T-cell (primary cell): ENCODE measurements around the gene HELZ2. TPM values are rescaled to one million over a fixed set of nuclear protein-coding genes. Genes with fewer than 3 reads are reported as not detected.
A peak's percentile ranks its signal among the peaks of the same experiment; 100 is the strongest.

Experiments used
- ATAC-seq, 4 experiments: fragments of 200-7000 bp in 3 of 4; fragments of 150-1000 bp in 1 of 4; cut with Tn5 transposase; replicated peaks in 1 of 4; 1 replicate in 3 of 4; 2 replicates in 1 of 4; pipeline ENCODE4 v1.10.0; 2021; ENCODE audit warnings: moderate library complexity in 3 of 4, mild to moderate bottlenecking in 2 of 4, moderate number of reproducible peaks in 1 of 4
- CTCF ChIA-PET, 2 donors: fragments of 300-600 bp; sonication (Branson Sonifier 250); formaldehyde crosslinking; loops; one replicate each; lab custom pipeline; 2022; ENCODE audit warnings: antibody characterized with exemption in 2 of 2; lab: Charles Lee
- POLR2A ChIA-PET, 2 donors: fragments of 300-600 bp; sonication (Branson Sonifier 250); formaldehyde crosslinking; loops; one replicate each; lab custom pipeline; 2022; ENCODE audit warnings: antibody characterized with exemption in 2 of 2; lab: Charles Lee
- DNase-seq, 35 experiments: peaks; one replicate each; pipeline versions ENCODE4 v3.0.0 to v3.0.0-alpha.2; 2013 to 2023
- H3K27ac ChIP-seq: one replicate; pipeline ENCODE4 v1.5.1; 2013; ENCODE audit warnings: low read length
- H3K27me3 ChIP-seq, 2 experiments: replicated peaks in 1 of 2; 1 replicate in 1 of 2; 2 replicates in 1 of 2; pipeline versions ENCODE4 v1.6.1 to v1.7.0; 2013; ENCODE audit warnings: low read length in 1 of 2, mixed read lengths in 1 of 2; ENCODE audit not compliant: control insufficient read depth in 2 of 2, insufficient read depth in 2 of 2; ENCODE audit errors: extremely low read depth in 1 of 2
- H3K36me3 ChIP-seq, 2 donors: 1 replicate in 1 of 2; 2 replicates in 1 of 2; pipeline versions ENCODE4 v1.6.1 to v1.7.0; 2013; ENCODE audit warnings: low read length in 1 of 2; ENCODE audit not compliant: control insufficient read depth in 2 of 2, insufficient read depth in 1 of 2; ENCODE audit errors: extremely low read depth in 1 of 2
- H3K4me1 ChIP-seq, 2 experiments: 1 replicate in 1 of 2; 2 replicates in 1 of 2; pipeline versions ENCODE4 v1.6.1 to v1.7.0; 2013; ENCODE audit warnings: low read length in 2 of 2, mixed read lengths in 1 of 2; ENCODE audit not compliant: insufficient read depth in 2 of 2, control insufficient read depth in 1 of 2; ENCODE audit errors: extremely low read depth in 1 of 2
- H3K4me3 ChIP-seq, 2 donors: 1 replicate in 1 of 2; 2 replicates in 1 of 2; pipeline versions ENCODE4 v1.5.1 to v1.7.0; 2013; ENCODE audit warnings: mild to moderate bottlenecking in 2 of 2, low read length in 1 of 2, moderate library complexity in 1 of 2; ENCODE audit not compliant: control insufficient read depth in 1 of 2; ENCODE audit errors: extremely low read depth in 1 of 2
- H3K9me3 ChIP-seq: 2 replicates; pipeline ENCODE4 v1.7.0; 2013
- H3K27ac Mint-ChIP-seq, 2 donors: one replicate each; pipeline ENCODE4 v1.8.0; 2020 to 2021; ENCODE audit warnings: mild to moderate bottlenecking in 2 of 2, mixed read lengths in 2 of 2
- H3K27me3 Mint-ChIP-seq, 2 donors: one replicate each; pipeline ENCODE4 v1.8.0; 2021 to 2022; ENCODE audit warnings: mixed read lengths in 2 of 2
- H3K36me3 Mint-ChIP-seq: one replicate; pipeline ENCODE4 v1.8.0; 2021; ENCODE audit warnings: mixed read lengths
- H3K4me1 Mint-ChIP-seq, 3 donors: one replicate each; pipeline ENCODE4 v1.8.0; 2020 to 2022; ENCODE audit warnings: mixed read lengths in 3 of 3, mild to moderate bottlenecking in 1 of 3
- H3K4me3 Mint-ChIP-seq, 3 donors: one replicate each; pipeline ENCODE4 v1.8.0; 2020 to 2022; ENCODE audit warnings: mild to moderate bottlenecking in 3 of 3, mixed read lengths in 3 of 3, moderate library complexity in 3 of 3
- H3K9me3 Mint-ChIP-seq, 3 donors: one replicate each; pipeline ENCODE4 v1.8.0; 2020 to 2022; ENCODE audit warnings: mixed read lengths in 3 of 3
- WGBS: methylation state at CpG from one replicate; pipeline ENCODE4 v1.1.5; 2013; ENCODE audit warnings: missing lambda C conversion rate; ENCODE audit not compliant: insufficient coverage; 5-methylcytosine and 5-hydroxymethylcytosine counted together
- total RNA-seq, 35 experiments: library from RNA in 6 of 35; stranded (reverse) in 6 of 35; fragments of 120-200 nt in 1 of 35; gene quantifications; one replicate each; pipeline versions ENCODE4 v1.2.1 to v1.2.4 and lab custom pipeline; 2013 to 2026

The HELZ2 gene
- total RNA-seq, 5 donors from 2014 or later (not counting 1 experiment from before 2014, with no cell fraction given): 31.6 to 73.0 (median 43.5) TPM

DNA sequence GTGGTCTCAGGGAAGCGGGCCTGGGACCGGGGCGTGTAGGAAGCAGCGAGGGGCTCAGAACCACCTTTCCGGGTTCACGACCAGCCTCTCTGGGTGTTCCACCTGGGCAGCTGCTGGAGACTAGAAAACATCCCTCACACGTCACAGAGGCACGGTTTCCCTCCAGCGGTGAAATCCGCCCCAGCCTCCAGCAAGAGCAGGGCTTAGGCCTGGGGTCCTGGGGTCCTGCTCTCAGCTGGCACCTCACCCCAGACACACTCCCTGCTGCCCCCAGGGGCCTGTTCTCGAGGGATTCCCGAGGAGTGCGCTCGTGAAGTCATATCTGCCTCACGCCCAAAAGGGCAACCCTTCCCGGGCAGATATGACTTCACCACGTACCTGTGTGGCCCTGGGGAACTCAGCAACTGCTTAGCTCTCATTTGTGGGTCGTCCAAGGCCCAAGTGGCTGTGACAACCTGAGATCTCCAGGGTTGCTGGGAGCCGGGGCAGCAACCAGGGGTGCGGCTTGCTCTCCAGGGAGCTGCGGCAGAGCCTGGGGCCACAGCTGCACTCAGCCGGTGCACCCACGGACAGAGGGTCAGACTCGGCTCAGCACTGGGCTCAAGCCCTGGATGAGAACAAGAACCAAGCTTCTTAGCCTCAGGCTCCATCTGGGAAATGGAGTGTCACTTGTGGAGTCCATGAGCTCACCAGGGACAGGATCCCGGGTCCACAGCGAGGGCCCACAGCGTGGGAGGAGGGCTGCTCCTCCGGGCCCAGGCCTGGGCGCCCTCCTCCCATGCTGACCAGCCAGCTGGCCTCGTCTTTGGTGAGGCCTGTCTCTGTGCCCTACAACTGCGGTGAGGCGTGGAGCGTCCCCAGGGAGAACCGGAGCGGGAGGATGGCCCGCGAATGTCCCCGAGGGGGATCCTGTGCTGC is 19.4 kb downstream of the HELZ2 start:
- H3K4me3 ChIP-seq: peak overlapping the region in 1 of 2 donors; percentile 61
- no peaks in the 10 kb centered on the region for H3K9me3 ChIP-seq
- ATAC-seq (no peak), DNase-seq (peak in 3 of 35 experiments; percentile 18 to 41 (median 32))
- WGBS: 76% methylated on average over 37 of the region's 38 CpGs
- H3K4me1 Mint-ChIP-seq: peaks cover 11 to 27% (median 14%) of the 10 kb centered on the region in 3 donors
- H3K27me3 Mint-ChIP-seq: peaks cover 0 to 4% of the 10 kb centered on the region in 2 donors
- H3K36me3 ChIP-seq: no peaks in the 10 kb centered on the region
- peak overlapping the region; percentile 65 to 76 (median 72) for H3K4me3 Mint-ChIP-seq
- peaks cover 0 to 19% of the 10 kb centered on the region in 2 experiments for H3K27me3 ChIP-seq
- H3K9me3 Mint-ChIP-seq: no peaks in the 10 kb centered on the region
- CTCF ChIA-PET: no interaction called here
- H3K27ac ChIP-seq: no peak overlapping the region
- peaks cover 11 to 32% of the 10 kb centered on the region in 2 experiments for H3K4me1 ChIP-seq
- POLR2A ChIA-PET: interaction anchor here in 1 of 2 donors (0.6 kb wide), 1 partner anchor 413 kb away, joined by 4 read pairs; no protein-coding TSS in a partner anchor
- peaks cover 6% of the 10 kb centered on the region for H3K36me3 Mint-ChIP-seq
- H3K27ac Mint-ChIP-seq: peak overlapping the region; percentile 11 to 22

GRCh38 chr20:63553933-63554290 is 20.1 kb downstream of the HELZ2 start, which contains the start of gene FNDC11:
FNDC11 (plus strand) TSS chr20:63554159; CDS start chr20:63555664, 1,505 bp downstream.
- H3K36me3 ChIP-seq: no peaks in the 10 kb centered on the region
- ChIA-PET POLR2A (interaction anchor here in 1 of 2 donors (0.6 kb wide), 1 partner anchor 413 kb away, joined by 4 read pairs; no protein-coding TSS in a partner anchor), CTCF (no interaction called here)
- H3K4me1 ChIP-seq: peaks cover 15 to 32% of the 10 kb centered on the region in 2 experiments
- H3K27me3 ChIP-seq: peaks cover 0 to 24% of the 10 kb centered on the region in 2 experiments
- peaks cover 3% of the 10 kb centered on the region for H3K36me3 Mint-ChIP-seq
- H3K4me3 Mint-ChIP-seq: peak within 1 kb of the TSS; percentile 65 to 76 (median 72)
- no peaks in the 10 kb centered on the region for H3K9me3 ChIP-seq
- H3K4me1 Mint-ChIP-seq: peaks cover 12 to 31% (median 18%) of the 10 kb centered on the region in 3 donors
- peaks cover 0 to 4% of the 10 kb centered on the region in 2 donors for H3K27me3 Mint-ChIP-seq
- H3K27ac Mint-ChIP-seq: peak within 1 kb of the TSS; percentile 88 to 90
- under 1% methylated on average over 34 of the region's 34 CpGs for WGBS
- no peaks in the 10 kb centered on the region for H3K9me3 Mint-ChIP-seq
- DNase-seq (peak in 9 of 35 experiments; percentile 17 to 52 (median 32)), ATAC-seq (peak in 3 of 4 experiments; percentile 7 to 9 (median 8))
- peak within 1 kb of the TSS; percentile 86 for H3K27ac ChIP-seq
- H3K4me3 ChIP-seq: peak within 1 kb of the TSS; percentile 54 to 61

DNA sequence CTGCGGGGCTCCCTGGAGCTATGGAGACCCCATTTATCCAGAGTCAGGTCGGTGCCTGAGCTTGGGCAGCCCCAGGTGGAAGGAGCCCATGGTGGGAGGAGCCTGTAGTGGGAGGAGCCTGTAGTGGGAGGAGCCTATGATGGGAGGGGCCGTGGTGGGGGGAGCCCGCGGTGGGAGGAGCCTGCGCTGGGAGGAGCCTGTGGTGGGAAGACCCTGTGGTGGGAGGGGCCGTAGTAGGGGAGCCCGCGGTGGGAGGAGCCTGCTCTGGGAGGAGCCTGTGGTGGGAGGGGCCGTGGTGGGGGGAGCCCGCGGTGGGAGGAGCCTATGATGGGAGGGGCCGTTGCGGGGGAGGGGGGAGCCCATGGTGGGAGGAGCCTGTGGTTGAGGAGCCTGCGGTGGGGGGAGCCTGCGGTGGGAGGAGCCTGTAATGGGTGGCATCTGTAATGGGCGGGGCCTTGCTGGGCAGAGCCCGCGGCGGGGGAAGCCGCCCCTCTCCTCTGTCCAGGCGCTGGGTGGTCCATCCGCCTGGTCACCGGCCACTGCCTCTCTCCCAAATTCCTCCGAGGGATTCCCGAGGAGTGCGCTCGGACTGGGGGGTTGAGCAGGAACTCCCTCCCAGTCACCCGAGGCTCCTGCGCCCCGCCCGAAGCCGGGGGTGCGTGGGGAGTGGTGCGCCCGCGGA is 20.6 kb downstream of the HELZ2 start:
- ChIA-PET CTCF (interaction anchor here in 1 of 2 donors (0.9 to 1.0 kb wide), 2 partner anchors 16 to 88 kb away, joined by 3 read pairs; no protein-coding TSS in a partner anchor), POLR2A (interaction anchor here in 1 of 2 donors (0.6 kb wide), 1 partner anchor 426 kb away, joined by 3 read pairs; the partner anchor contains the start of gene SAMD10)
- Mint-ChIP-seq H3K36me3 (no peaks in the 10 kb centered on the region), H3K27me3 (peaks cover 0 to 6% of the 10 kb centered on the region in 2 donors), H3K9me3 (no peaks in the 10 kb centered on the region), H3K4me3 (peak overlapping the region; percentile 59 to 76 (median 61)), H3K4me1 (peaks cover 12 to 31% (median 18%) of the 10 kb centered on the region in 3 donors), H3K27ac (peak overlapping the region; percentile 88 to 90)
- Histone ChIP-seq H3K36me3 (no peaks in the 10 kb centered on the region), H3K9me3 (no peaks in the 10 kb centered on the region), H3K27me3 (peaks cover 0 to 29% of the 10 kb centered on the region in 2 experiments), H3K4me3 (peak overlapping the region; percentile 54 to 61), H3K27ac (peak overlapping the region; percentile 86), H3K4me1 (peaks cover 19 to 37% of the 10 kb centered on the region in 2 experiments)
- 1% methylated on average over 24 of the region's 37 CpGs for WGBS
- ATAC-seq (peak; percentile 73 to 84 (median 76)), DNase-seq (peak; percentile 74 to 93 (median 87))

DNA sequence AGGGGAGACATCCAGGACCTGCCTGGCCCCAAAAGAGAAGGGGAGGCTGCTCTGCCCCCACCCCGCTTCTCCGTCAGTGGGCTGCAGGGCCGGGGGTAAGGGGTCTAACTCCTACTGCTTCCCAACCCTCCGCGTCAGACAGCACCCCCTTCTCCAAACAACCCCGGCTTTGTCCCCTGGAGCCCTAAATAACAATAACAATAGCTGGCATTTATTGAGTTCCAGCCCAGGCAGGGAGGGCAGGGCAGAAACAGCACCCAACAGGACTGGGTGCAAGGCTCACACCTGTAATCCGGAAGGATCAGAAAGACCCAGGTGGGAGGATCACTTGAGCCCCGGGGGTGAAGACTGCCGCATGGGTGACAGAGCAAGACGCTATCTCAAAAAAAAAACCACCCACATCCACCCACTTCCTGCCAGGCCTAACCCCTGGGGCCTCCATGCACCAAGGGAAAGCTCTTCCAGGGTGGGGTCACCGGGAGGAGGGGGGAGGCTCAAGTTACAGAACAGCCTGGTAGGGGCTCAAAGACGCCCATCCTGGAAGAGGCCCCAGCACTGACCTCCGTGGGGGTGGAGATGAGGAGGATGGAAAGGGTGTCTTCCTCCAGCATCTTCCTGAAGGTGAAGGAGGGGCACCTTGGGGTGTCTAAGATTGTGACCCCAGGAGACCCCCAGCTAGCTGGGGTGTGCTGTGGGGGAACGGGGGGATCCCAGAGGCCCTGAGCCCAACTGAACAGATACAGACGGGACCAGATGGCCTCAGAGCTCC is 21.4 kb downstream of the HELZ2 start:
- H3K27me3 ChIP-seq: peaks cover 0 to 36% of the 10 kb centered on the region in 2 experiments
- H3K9me3 ChIP-seq: no peaks in the 10 kb centered on the region
- Mint-ChIP-seq H3K9me3 (no peaks in the 10 kb centered on the region), H3K36me3 (no peaks in the 10 kb centered on the region), H3K4me3 (peak overlapping the region; percentile 59 to 76 (median 61)), H3K4me1 (peaks cover 12 to 31% (median 18%) of the 10 kb centered on the region in 3 donors), H3K27ac (peak overlapping the region; percentile 88 to 90), H3K27me3 (peaks cover 0 to 6% of the 10 kb centered on the region in 2 donors)
- CTCF ChIA-PET: interaction anchor here in 1 of 2 donors (0.9 to 1.0 kb wide), 2 partner anchors 15 to 89 kb away, joined by 3 read pairs; no protein-coding TSS in a partner anchor
- DNase-seq: peak; percentile 28 to 79 (median 57)
- ATAC-seq: peak; percentile 49 to 69 (median 64)
- POLR2A ChIA-PET: interaction anchor here (0.6 to 0.8 kb wide), 3 partner anchors 21 to 457 kb away, joined by 3 read pairs; partner anchors contain the start of gene SAMD10 (in 1 of the 2)
- WGBS: 10% methylated on average over 5 of the region's 15 CpGs
- H3K4me3 ChIP-seq: peak overlapping the region; percentile 54 to 61
- peaks cover 22 to 37% of the 10 kb centered on the region in 2 experiments for H3K4me1 ChIP-seq
- H3K27ac ChIP-seq: peak overlapping the region; percentile 86
- no peaks in the 10 kb centered on the region for H3K36me3 ChIP-seq

DNA sequence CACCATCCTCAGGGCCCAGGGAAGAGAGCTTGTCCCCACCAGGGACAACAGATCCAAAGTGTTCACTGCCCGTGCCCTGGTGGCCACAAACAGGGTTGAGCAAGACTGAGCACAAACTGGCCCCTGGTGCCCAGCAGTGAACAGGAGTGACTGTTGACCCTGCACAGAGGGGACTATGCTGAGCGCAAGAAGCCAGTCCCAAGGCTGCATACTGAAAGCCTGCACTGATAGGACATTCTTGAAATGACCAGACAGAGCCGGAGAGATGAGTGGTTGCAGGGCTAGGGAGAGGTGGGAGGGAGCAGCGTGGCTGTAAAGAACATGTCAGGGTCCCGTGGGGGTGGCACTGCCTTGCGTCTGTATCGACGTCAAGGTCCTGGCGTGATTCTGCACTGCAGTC is 23.0 kb downstream of the HELZ2 start:
- H3K27me3 Mint-ChIP-seq: peaks cover 0 to 10% of the 10 kb centered on the region in 2 donors
- no peak overlapping the region for H3K27ac Mint-ChIP-seq
- CTCF ChIA-PET: interaction anchor here in 1 of 2 donors (0.7 to 1.0 kb wide), 2 partner anchors 13 to 242 kb away, joined by 3 to 5 read pairs; no protein-coding TSS in a partner anchor
- H3K4me1 Mint-ChIP-seq: peaks cover 12 to 32% (median 18%) of the 10 kb centered on the region in 3 donors
- Histone ChIP-seq H3K27me3 (peaks cover 0 to 46% of the 10 kb centered on the region in 2 experiments), H3K27ac (no peak overlapping the region), H3K4me3 (no peak overlapping the region), H3K4me1 (peaks cover 22 to 39% of the 10 kb centered on the region in 2 experiments), H3K36me3 (no peaks in the 10 kb centered on the region), H3K9me3 (no peaks in the 10 kb centered on the region)
- ATAC-seq (no peak), DNase-seq (no peak)
- 64% methylated on average over 5 of the region's 9 CpGs for WGBS
- no peaks in the 10 kb centered on the region for H3K9me3 Mint-ChIP-seq
- no peaks in the 10 kb centered on the region for H3K36me3 Mint-ChIP-seq
- POLR2A ChIA-PET: interaction anchor here in 1 of 2 donors (0.6 kb wide), 1 partner anchor 12 kb away, joined by 3 read pairs; no protein-coding TSS in a partner anchor
- H3K4me3 Mint-ChIP-seq: no peak overlapping the region
